ENCODE measurements around the gene PPP2R5C. TPM values are rescaled to one million over a fixed set of nuclear protein-coding genes. Genes with fewer than 3 reads are reported as not detected.
A peak's percentile ranks its signal among the peaks of the same experiment; 100 is the strongest.

The PPP2R5C gene
- total RNA-seq, 1 experiment from 2014 or later: 93.0 TPM

DNA sequence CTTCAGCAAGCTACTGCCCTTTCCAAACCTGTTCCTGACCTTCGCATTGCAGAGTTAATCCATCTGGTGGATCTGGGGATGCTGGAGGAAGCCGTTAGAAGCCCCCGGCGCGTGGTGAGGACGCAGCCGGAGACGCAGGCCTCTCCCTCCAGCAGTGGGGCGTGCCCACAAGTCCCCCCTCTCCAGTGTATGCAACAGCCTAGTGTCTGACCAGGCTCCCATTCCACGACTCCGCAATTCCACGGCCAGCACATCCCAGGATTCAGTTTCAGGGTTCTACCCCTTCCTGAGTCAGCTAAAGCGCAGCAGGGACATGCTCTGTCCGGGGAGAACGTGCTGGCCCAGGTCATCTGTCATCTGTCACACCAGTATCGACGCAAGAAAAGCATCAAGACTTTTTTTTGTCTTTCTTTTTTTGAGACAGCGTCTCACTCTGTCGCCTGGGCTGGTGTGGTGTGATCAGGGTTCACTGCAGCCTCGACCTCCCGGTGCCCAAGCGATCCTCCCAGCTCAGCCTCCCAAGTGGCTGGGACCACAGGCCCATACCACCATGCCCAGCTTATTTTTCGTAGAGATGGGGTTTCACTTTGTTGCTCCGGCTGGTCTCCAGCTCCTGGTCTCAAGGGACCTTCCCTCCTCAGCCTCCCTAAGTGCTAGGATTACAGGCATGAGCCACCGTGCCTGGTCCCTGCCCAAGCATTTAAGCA, 194.8 kb downstream of the PPP2R5C start:
- Histone ChIP-seq H3K4me1 (ENCODE audit: insufficient read depth, low read length) (no peaks in the 10 kb centered on the region), H4K5ac (ENCODE audit: insufficient read length, low read depth, low read length) (no peak overlapping the region), H4K8ac (replicated peaks; ENCODE audit: insufficient read length, low read depth, low read length) (no peak overlapping the region), H2BK5ac (ENCODE audit: insufficient read length, low read length) (no peak overlapping the region), H3K56ac (ENCODE audit: insufficient read length, low read depth, low read length) (no peak overlapping the region), H3K18ac (ENCODE audit: insufficient read length, low read depth, low read length) (no peak overlapping the region), H3K9me3 (ENCODE audit: control insufficient read depth, low read depth, low read length) (no peaks in the 10 kb centered on the region), H3K4ac (ENCODE audit: low read depth, low read length) (no peak overlapping the region), H4K20me1 (ENCODE audit: control insufficient read depth, insufficient read depth, insufficient read length) (no peaks in the 10 kb centered on the region), H3K79me1 (ENCODE audit: insufficient read depth, low read depth, low read length, poor library complexity, severe bottlenecking) (no peaks in the 10 kb centered on the region), H2AK5ac (ENCODE audit: insufficient read length, low read length) (no peak overlapping the region), H3K79me2 (ENCODE audit: insufficient read depth, low read length) (no peaks in the 10 kb centered on the region), H3K23me2 (ENCODE audit: insufficient read length, low read depth, low read length, poor library complexity, severe bottlenecking) (no peaks in the 10 kb centered on the region), H3K27ac (ENCODE audit: insufficient read length, low read depth, low read length) (no peak overlapping the region), H2BK120ac (ENCODE audit: low read depth, low read length, poor library complexity, severe bottlenecking) (no peak overlapping the region), H4K91ac (ENCODE audit: insufficient read length, low read depth, low read length) (no peak overlapping the region), H3K4me2 (ENCODE audit: insufficient read depth, insufficient read length, low read length) (no peak overlapping the region), H2AFZ (ENCODE audit: low read length) (no peak overlapping the region), H2BK12ac (ENCODE audit: insufficient read length, low read depth, low read length) (no peak overlapping the region), H3K23ac (ENCODE audit: insufficient read length, low read depth, low read length) (no peak overlapping the region), H3T11ph (ENCODE audit: low read length) (no peak overlapping the region), H3K9ac (ENCODE audit: extremely low read depth, insufficient read length, low read length) (no peak overlapping the region), H3K27me3 (ENCODE audit: insufficient read depth, low read length) (no peaks in the 10 kb centered on the region; the same call in 1 of the 2 replicates), H2BK20ac (ENCODE audit: low read depth, low read length, poor library complexity, severe bottlenecking) (no peak overlapping the region), H2BK15ac (ENCODE audit: low read depth, low read length) (no peak overlapping the region), H3K14ac (ENCODE audit: insufficient read depth, low read length) (no peak overlapping the region)
- peak overlapping the region in 1 of 2 experiments; percentile 26; a peak in 1 of 5 replicates for H3K4me3 Mint-ChIP-seq
- H3K27ac Mint-ChIP-seq: no peak overlapping the region
- H3K36me3 Mint-ChIP-seq (ENCODE audit: insufficient read depth in 1 of 3, low read depth in 3 of 3): no peaks in the 10 kb centered on the region
- peaks cover 17% of the 10 kb centered on the region for H3K27me3 Mint-ChIP-seq (ENCODE audit: low read depth)
- no peaks in the 10 kb centered on the region for H3K9me3 Mint-ChIP-seq
- no CpG with 5 or more reads among the region's 25 CpGs for WGBS (ENCODE audit: extremely low coverage, insufficient read length, low lambda C conversion rate)
- DNase-seq: no peak
- TF ChIP-seq, protein P1, sequence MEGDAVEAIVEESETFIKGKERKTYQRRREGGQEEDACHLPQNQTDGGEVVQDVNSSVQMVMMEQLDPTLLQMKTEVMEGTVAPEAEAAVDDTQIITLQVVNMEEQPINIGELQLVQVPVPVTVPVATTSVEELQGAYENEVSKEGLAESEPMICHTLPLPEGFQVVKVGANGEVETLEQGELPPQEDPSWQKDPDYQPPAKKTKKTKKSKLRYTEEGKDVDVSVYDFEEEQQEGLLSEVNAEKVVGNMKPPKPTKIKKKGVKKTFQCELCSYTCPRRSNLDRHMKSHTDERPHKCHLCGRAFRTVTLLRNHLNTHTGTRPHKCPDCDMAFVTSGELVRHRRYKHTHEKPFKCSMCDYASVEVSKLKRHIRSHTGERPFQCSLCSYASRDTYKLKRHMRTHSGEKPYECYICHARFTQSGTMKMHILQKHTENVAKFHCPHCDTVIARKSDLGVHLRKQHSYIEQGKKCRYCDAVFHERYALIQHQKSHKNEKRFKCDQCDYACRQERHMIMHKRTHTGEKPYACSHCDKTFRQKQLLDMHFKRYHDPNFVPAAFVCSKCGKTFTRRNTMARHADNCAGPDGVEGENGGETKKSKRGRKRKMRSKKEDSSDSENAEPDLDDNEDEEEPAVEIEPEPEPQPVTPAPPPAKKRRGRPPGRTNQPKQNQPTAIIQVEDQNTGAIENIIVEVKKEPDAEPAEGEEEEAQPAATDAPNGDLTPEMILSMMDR (conservative IDR thresholded peaks at IDR 0.05): no peak
- peaks cover 5 to 10% of the 10 kb centered on the region in 2 experiments for H3K4me1 Mint-ChIP-seq
